HG02571 (cell line): ENCODE measurements around the gene USF2.

Source experiments
- ATAC-seq: cut with Tn5 transposase; IDR thresholded peaks from one replicate; pipeline ENCODE4 v1.9.1; 2021; ENCODE audit warnings: mild to moderate bottlenecking, moderate library complexity; ENCODE audit not compliant: unreplicated experiment

USF2 gene

DNA sequence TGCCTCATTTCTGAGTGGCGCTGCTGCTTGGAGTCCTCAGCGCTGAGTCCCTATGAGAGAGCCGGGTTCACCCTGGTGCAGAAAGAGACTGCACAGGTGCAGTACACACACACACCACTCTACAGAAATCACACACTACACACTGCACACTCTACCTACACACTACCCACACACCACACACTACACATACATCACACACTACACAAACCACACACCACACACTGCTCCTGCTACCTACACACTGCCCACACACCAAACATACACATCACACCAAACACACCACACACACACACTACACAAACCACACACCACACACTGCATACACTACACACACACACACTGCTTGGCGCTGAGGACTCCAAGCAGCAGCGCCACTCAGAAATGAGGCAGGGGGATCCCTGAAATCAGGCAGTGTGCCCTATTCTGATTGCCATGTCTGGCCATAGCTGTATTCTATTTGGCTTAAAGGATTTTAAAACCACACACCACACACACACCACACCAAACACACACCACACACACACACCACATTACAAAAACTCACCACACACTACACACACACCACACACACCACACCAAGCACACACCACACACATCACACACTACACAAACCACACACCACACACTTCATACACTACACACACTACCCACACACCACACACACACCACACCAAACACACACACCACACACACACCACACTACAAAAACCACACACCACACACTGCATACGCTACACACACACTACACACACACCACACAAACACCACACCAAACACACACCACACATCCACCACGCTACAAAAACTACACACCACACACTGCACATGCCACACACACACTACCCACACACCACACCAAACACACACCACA lies 28.1 kb downstream of the USF2 start:
- no peak for ATAC-seq

DNA sequence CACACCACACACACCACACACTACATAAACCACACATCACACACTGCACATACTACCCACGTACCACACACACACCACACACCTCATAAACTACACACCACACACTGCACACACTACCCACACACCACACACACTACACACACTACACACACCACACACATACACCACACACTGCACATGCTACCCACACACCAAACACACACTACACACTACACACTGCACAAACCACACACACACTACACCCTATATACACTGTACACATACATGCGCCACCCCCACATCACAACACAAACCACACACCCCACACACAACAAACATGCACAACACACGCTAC lies 28.7 kb downstream of the USF2 start:
- ATAC-seq = no peak

DNA sequence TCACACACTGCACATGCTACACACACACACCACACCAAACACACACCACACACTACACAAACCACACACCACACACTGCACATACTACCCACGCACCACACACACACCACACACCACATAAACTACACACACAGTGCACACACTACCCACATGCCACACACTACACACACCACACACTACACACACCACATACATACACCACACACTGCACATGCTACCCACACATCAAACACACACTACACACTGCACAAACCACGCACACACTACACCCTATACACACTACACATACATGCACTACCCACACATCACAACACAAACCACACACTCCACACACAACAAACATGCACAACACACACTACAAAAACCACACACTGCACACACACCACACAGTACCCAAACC lies 29.2 kb downstream of the USF2 start:
- no peak for ATAC-seq

DNA sequence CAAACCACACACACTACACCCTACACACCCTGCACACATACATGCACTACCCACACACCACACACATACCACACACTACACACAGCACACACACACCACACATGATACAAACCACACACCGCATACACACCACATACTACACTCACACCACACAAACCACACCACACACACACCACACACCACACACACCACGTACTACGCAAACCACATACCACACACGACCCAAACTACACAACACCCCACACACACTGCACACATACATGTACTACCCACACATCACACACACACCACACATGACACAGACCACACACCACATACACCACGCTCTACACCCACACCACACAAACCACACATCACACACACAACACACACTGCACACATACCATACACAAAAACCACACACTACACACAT lies 29.8 kb downstream of the USF2 start:
- ATAC-seq = no peak

DNA sequence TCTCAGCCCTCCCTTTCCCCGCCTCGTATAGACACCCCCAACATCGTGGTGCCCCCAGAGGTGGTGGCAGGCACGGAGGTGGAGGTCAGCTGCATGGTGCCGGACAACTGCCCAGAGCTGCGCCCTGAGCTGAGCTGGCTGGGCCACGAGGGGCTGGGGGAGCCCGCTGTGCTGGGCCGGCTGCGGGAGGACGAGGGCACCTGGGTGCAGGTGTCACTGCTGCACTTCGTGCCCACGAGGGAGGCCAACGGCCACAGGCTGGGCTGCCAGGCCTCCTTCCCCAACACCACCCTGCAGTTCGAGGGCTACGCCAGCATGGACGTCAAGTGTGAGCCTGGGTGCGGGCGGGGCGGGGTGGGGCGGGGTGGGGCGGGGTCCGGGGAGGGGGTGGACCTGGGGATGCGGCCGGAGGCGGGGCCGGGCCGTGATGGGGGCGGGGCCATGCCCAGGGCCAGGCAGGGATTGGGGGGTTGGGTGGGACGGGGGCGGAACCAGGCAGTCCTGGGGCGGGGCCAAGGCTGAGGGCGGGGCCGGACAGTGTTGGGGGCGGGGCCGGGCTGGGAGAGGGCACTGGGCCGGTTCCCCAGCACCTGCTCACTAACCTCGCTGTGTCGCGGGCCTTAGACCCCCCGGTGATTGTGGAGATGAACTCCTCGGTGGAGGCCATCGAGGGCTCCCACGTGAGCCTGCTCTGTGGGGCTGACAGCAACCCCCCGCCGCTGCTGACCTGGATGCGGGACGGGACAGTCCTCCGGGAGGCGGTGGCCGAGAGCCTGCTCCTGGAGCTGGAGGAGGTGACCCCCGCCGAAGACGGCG lies 31.0 kb downstream of the USF2 start:
- no peak for ATAC-seq

DNA sequence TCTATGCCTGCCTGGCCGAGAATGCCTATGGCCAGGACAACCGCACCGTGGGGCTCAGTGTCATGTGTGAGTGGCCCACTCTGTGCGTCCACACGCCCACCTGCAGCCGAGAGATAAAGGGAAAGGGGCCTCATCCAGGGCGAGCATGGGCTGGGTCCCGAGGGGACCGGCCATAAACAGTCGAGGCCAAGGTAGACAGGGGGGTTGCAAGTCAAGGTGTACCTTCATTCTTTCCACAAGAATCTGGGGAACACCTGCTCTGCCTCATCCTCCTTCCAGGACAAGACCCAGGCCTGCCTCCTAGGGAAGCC lies 31.5 kb downstream of the USF2 start:
- no peak for ATAC-seq

DNA sequence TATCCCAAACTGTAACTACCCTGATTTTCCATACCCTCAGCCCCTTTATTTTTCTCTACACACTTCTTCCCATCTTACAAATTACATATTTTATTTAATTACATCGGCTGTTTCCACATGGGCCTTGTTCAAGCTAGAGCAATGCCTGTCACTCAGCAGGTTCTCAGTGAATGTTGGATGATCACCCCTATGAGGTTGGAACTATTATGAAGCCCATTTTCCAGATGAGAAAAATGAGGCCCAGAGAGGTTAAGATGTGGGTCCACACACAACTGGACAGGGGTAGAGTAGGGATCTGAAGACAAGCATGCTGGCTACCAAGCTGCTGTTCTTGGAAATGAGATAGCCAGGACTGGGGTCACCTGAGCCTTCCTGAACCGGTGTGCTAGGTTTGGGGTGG lies 33.2 kb downstream of the USF2 start:
- no peak for ATAC-seq

DNA sequence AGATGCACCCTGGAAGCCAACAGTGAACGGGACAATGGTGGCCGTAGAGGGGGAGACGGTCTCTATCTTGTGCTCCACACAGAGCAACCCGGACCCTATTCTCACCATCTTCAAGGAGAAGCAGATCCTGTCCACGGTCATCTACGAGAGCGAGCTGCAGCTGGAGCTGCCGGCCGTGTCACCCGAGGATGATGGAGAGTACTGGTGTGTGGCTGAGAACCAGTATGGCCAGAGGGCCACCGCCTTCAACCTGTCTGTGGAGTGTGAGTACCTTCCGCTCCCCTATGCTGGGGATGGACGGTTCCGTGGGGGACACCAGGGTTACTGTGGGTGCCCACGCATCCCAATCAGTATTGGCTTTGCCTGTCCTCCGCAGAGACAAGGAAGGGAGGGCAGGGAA lies 33.7 kb downstream of the USF2 start:
- no peak for ATAC-seq

DNA sequence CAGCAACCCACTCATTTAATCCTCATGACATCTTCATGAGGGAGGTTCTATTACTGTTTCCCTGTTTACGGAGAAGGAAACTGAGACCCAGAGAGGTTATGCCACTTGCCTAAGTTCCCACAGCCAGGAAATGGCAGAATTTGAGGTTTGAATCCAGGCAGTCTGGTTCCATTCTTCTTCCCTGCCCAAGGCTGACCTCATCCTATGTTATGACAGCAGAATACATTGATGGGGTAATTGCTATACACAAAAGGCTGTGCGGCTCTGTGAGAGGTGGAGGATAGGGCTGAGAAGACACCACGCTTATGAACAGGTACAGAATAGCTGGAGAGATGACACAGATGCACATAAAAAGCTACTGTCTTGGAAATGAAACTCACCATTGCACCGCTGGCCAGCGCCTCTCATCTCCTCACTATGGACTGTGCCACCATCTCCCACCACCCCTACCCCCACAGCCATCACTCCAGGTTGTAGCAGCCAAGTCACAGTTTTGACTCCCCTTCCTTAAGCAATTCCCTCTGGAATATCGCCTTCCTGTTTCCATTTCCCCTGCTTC lies 34.7 kb downstream of the USF2 start:
- no peak for ATAC-seq

DNA sequence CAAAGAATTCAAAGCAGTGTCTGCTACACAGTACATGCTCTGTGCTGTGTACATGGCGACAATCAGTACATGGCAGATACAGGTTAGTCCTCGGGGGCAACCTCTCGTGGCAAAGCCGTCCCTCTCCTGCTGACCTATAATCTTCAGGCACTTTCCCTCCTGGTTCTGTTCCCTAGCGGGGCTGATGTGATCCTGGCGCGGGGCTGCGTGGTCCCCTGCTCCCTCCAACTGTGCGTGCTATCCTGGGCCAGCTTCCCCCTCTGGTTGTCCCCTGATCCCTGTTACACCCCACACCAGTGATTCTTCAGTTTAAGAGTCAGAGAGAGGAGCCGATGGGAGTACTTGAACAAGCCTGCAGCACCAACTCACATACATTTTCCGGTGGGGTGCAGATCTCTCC lies 35.3 kb downstream of the USF2 start:
- no peak for ATAC-seq

DNA sequence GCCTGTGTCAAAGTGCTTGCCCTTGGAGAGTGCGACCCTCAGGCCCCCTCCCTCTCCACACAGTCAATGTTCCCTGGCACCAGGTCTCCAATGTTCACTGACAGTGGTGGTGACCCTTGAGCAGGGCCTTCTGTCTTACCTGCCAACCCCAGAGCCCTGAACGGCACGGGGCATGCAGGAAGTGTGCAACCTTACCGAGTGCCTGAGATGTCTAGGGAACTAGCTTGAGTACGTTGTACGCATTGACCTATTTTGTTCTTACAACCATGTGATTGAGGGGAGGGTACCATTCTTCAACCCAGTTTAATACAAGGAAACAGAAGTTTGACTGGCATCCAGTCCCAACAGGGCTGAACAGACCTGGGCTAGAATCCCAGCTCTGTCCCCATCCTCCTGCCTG lies 36.4 kb downstream of the USF2 start:
- no peak for ATAC-seq

DNA sequence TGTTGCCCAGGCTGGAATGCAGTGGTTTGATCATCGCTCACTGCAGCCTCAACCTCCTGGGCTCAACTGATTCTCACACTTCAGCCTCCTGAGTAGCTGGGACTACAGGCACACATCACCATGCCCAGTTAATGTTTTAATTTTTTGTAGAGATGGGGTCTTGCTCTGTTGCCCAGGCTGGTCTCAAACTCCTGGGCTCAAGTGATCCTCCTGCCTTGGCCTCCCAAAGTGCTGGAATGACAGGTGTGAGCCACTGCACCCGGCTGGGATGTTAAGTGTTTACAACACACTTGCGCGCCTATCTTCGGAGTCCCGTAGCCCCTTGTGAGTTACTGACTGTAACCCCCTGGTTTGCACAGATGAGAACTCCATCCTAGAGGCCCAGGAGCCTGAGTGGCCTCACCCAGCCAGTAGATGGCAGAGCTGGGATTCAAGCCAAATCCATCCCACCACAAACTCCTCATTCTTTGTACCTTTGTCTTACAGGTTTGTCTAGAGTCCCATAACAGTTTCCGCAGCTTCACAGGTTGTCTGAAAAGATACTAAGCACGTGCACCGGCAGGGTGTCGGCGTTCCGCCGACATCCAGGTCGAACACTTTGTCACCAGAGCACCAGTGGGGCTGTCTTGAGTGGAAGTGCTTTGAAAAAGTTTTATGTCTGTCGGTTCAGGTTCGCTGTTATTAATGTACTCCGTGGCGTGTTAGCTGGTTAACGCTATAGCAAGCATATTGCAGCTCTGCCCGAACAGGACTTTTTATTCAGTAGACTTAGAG lies 37.9 kb downstream of the USF2 start:
- ATAC-seq = no peak

DNA sequence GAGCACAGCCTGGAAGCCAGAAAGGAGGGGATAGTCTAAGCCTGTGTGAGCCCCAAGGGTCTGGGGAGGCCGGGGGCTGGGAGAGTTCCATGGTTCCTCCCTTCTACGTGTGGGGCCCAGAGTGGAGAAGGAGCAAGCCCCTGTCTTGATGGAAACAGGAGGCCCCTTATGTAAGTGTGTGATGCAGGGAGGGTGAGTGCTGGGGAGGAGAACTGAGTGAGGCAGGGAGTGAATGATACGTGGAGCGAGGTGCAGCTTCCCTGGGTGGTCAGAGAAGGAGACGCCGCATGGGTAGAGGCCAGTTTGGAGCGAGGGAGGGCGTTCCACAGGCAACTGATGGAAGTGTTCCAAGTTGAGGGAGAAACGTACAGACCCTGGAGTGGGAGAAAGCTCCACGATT lies 39.2 kb downstream of the USF2 start:
- ATAC-seq = no peak

DNA sequence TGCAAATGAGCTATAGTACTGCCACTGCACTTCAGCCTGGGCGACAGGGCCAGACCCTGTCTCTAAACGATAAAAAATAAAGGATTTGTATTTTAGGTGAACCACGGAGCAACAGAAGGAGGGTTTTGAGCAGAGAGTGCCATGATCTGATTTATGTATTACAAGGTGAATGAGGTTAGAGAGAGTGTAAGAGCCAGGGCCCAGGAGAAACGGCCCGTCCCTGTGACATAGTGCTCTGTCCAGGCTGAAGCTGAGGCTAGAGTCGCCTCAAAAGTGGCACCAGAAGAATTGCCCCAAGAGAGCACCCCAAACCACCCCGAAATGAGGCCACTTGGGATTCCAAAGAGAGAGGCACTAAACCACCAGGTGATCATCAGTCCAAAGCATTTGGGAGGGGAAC lies 40.1 kb downstream of the USF2 start:
- no peak for ATAC-seq

DNA sequence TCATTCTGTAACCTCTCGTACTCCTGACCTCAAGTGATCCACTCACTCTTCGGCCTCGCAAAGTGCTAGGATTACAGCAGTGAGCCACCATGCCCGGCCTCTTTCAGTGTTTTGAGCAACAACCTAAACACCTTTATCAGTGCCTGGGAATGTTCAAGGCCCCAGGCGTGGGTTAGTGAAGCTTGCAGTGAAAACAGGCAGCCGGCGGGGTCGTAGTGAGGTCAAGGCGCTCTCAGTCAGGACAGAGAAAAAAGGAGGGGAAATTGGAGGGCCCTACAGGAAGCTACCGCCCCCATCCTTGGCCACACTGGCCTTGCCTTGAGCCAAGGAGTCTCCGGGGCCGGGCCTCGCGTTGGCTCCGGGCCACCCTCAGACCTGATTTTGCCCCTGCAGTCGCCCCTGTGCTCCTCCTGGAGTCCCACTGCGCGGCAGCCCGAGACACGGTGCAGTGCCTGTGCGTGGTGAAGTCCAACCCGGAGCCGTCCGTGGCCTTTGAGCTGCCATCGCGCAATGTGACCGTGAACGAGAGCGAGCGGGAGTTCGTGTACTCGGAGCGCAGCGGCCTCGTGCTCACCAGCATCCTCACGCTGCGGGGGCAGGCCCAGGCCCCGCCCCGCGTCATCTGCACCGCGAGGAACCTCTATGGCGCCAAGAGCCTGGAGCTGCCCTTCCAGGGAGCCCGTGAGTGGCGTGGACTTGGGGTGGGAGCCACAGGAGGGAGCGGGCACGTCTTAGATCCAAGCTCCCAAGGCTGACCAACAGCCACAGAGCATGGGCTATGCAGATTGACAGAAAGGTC lies 40.9 kb downstream of the USF2 start:
- ATAC-seq = no peak

DNA sequence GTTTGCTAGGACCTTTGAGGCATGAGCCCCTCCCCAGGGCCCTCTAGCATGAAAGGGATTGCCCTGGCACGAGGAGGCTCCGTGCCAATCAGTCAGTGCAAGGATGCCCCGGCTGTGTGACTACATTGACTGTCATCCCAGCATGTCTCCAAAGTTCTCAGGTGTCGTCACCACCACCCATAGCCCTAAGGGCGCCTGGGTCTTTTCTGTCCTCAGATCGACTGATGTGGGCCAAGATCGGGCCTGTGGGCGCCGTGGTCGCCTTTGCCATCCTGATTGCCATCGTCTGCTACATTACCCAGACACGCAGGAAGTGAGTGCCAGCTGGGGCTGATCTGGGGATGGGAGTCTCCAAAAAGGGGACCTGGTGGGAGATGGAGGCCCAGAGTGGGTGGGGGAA lies 41.6 kb downstream of the USF2 start:
- no peak for ATAC-seq

DNA sequence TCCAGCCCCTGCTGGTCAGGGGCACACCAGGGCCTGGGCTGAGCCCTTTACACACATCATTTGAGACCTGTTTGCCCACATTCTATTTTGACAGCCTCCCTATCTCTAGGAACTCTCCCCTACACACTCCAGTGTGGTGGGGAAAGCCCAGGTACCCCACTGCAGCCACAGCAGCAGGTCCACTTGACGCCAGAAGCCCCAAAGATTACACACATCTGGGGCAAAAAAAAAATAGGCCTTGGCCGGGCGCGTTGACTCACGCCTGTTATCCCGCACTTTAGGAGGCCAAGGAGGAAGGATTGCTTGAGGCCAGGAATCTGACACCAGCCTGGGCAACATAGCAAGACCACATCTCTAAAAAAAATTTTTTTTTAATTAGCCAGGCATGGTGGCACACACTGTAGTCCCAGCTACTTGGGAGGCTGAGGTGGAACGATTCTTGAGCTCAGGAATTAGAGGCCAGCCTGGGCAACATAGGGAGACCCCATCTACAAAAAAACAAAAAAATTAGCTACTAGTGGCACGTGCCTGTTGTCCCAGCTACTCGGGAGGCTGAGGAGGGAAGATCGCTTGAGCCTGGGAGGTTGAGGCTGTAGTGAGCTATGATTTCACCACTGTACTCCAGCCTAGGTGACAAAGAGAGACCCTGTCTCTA lies 42.2 kb downstream of the USF2 start:
- no peak for ATAC-seq

DNA sequence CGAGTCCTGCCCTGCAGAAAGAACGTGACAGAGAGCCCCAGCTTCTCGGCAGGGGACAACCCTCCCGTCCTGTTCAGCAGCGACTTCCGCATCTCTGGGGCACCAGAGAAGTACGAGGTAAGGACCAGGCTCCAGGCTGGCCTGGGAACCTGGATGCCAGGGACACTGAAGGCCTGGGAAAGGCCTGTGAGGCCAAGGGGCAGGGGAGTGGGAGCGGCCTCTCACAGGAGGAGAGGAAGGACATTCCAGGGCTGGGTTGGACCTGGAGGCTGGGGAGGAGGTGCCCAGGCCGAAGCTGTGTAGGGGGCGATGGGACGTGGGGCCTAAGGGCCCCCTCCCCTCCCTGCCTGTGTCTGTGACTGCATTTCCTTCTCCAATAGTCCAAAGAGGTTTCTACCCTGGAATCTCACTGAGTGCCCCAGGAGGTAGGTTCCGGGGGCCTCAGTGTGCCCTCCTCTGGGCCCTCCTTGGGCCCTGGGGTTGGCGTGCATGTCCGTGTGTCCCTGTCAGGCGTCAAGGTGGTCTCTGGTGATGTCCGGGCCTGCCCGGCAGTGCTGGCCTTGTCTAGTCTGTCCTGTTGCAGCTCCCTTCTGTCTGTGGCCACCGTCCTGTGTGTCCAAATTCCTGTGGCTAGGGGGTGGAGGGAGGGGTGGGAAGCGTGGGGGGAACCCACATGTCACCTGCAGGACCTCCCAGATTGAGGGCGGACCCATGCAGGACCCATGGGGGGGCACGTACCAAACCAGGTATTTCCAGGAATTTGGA lies 43.3 kb downstream of the USF2 start:
- ATAC-seq = no peak

DNA sequence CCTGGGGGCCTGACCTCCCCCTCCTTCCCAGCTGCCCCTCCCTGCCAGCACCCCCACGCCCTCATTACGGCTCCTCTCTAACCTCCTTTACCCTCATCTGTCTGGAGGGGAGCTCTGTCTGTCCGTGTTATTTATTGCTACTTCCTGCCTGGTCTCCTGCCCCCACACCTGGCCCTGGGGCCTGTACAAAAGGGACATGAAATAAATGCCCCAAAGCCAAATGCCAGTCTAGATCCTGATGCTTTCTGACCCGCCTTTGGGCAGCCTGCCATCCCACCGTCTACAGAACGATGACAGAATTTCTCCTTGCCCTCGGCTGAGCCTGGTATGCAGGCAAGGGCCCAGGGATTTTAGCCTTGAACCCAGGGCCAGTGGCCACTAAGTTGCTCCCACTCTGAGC lies 44.8 kb downstream of the USF2 start:
- ATAC-seq = no peak
